Ovary (tissue), 10 donors: ENCODE data around the gene INSL3. TPM values are rescaled to one million over a fixed set of nuclear protein-coding genes. Genes with fewer than 3 reads are reported as not detected.

Experiments used
- DNase-seq, 5 donors: peaks; one replicate each; pipeline ENCODE4 v3.0.0-alpha.2; 2019 to 2020
- H3K27ac ChIP-seq, 2 donors: fragments of 200-600 bp; one replicate each; pipeline versions ENCODE4 v1.5.1 to v1.8.0; 2019 to 2022
- H3K27me3 ChIP-seq: fragments of 200-600 bp; one replicate; pipeline ENCODE4 v1.8.0; 2022
- H3K36me3 ChIP-seq: fragments of 200-600 bp; sonication (generic); one replicate; pipeline ENCODE4 v1.5.1; 2019
- H3K4me1 ChIP-seq: one replicate; pipeline ENCODE4 v1.8.1; 2013; ENCODE audit warnings: mild to moderate bottlenecking, moderate library complexity; ENCODE audit not compliant: insufficient read depth
- H3K4me3 ChIP-seq: fragments of 200-600 bp; sonication (generic); one replicate; pipeline ENCODE4 v1.5.1; 2017
- H3K9me3 ChIP-seq, 2 donors: fragments of 200-600 bp in 1 of 2; sonication (generic) in 1 of 2; one replicate each; pipeline versions ENCODE4 v1.5.1 to v1.8.1; 2013 to 2019; ENCODE audit warnings: mild to moderate bottlenecking in 1 of 2, moderate library complexity in 1 of 2
- CTCF ChIP-seq, 3 donors: fragments of 450-650 bp in 2 of 3; fragments of 200-600 bp in 1 of 3; IDR thresholded peaks; one replicate each; pipeline versions ENCODE4 v1.5.1 to v1.8.0; 2016 to 2022; ENCODE audit warnings: antibody characterized with exemption in 3 of 3, mild to moderate bottlenecking in 1 of 3
- EP300 ChIP-seq: sonication (generic); formaldehyde crosslinking; IDR thresholded peaks from one replicate; pipeline ENCODE4 v1.6.1; 2017; ENCODE audit warnings: antibody characterized with exemption
- POLR2A ChIP-seq: fragments of 450-650 bp; IDR thresholded peaks from one replicate; pipeline ENCODE4 v1.6.1; 2017; ENCODE audit warnings: antibody characterized with exemption, mild to moderate bottlenecking, moderate library complexity
- WGBS, 3 donors: extraction: QIAGEN DNeasy Blood & Tissue Kit in 1 of 3; methylation state at CpG; one replicate each; pipeline versions ENCODE4 v1.1.5 to v1.1.7; 2013 to 2017; 5-methylcytosine and 5-hydroxymethylcytosine counted together
- intact Hi-C, 4 donors: fragments of 100-400 bp; cut with DNase I; formaldehyde crosslinking; loops; one replicate each; pipeline versions ENCODE4 v1.11.0 to v1.15.1; 2022 to 2023
- long read RNA-seq, 3 donors: library from polyadenylated mRNA in 2 of 3; unstranded in 2 of 3; transcript quantifications; one replicate each; pipeline ENCODE4 v2.0.0 and lab custom pipeline, GENCODE V29; 2021 to 2026
- polyA plus RNA-seq, 2 donors: library from polyadenylated mRNA; stranded (reverse); fragments of 200-250 nt in 1 of 2; fragments of 350-450 nt in 1 of 2; fragmentation: Illumina TruSeq in 1 of 2; extraction: RNeasy Lipid Tissue Mini Kit (QIAGEN cat#74804) in 1 of 2; gene quantifications; one replicate each; pipeline ENCODE4 v1.2.3, GENCODE V29; 2013 to 2014
- total RNA-seq, 7 donors: library from RNA; depleted of rRNA in 2 of 7; stranded (reverse); fragments of >200 nt in 2 of 7; fragmentation: NEBNext Ultra II Directional in 3 of 7; extraction: Animal tissue kit (Norgen Biotek cat#: 25700) in 3 of 7; gene quantifications; one replicate each; pipeline versions ENCODE4 v1.1.0 to v1.2.4, GENCODE V29; 2016 to 2023
- donor health status: DM: no; HTN: no; CAD: no; lungs with moderate emphysema.
- donor health status: DM: no; HTN: no; CAD: no.
- donor health status: Bipolar disorder and iron deficiency.
- donor health status: DM: yes; HTN: yes; CAD: no.
- donor health status: DM: no; HTN: no; CAD: no.
- donor health status: DM: yes; HTN: yes; CAD: no.

The INSL3 gene
- 1 to 10 TPM in 4 of 7 donors, under 1 TPM in 2, not detected in 1; 0.38 to 4.9 (median 1.4) TPM for total RNA-seq
- 100 to 1,000 TPM; 103 to 121 TPM for polyA plus RNA-seq
- long read RNA-seq, donor 1 = 0 reads
- long read RNA-seq, donor 2, partial matches to known transcripts = 0 of 1 reads
- long read RNA-seq, donor 2, other reads (novel, unspliced or antisense) = 0 of 1 reads
- long read RNA-seq, donor 3, partial matches to known transcripts = 0 of 1 reads
- long read RNA-seq, donor 3, other reads (novel, unspliced or antisense) = 0 of 1 reads

GRCh38 chr19:17821190-17821589 lies at the start of gene INSL3:
Gene INSL3, minus strand, starts transcription at chr19:17821519. Its CDS starts 13 bp downstream, at chr19:17821506.
- intact Hi-C loops = no loop called here
- H3K4me1 ChIP-seq = peaks cover 7% of the 10 kb centered on the region
- no peak for TF ChIP-seq POLR2A
- no peak for TF ChIP-seq CTCF (IDR thresholded peaks at IDR 0.05)
- no peak for TF ChIP-seq EP300
- no peaks in the 10 kb centered on the region for H3K9me3 ChIP-seq
- WGBS, 3 donors = 81 to 86% (median 82%) methylated on average over 28 to 34 of the region's 34 CpGs
- H3K27ac ChIP-seq = no peak within 1 kb of the TSS
- no peaks in the 10 kb centered on the region for H3K27me3 ChIP-seq
- DNase-seq = peak in 1 of 5 donors; percentile 14
- H3K4me3 ChIP-seq = no peak within 1 kb of the TSS
- H3K36me3 ChIP-seq = no peaks in the 10 kb centered on the region

GRCh38 chr19:17869114-17869608 lies 47.8 kb upstream of the INSL3 start:
- no peak for DNase-seq
- TF ChIP-seq POLR2A (no peak), CTCF (IDR thresholded peaks at IDR 0.05) (no peak), EP300 (no peak)
- H3K36me3 ChIP-seq = no peaks in the 10 kb centered on the region
- no peak overlapping the region for H3K4me3 ChIP-seq
- H3K9me3 ChIP-seq = no peaks in the 10 kb centered on the region
- 30 to 37% (median 30%) methylated on average over 11 of the region's 11 CpGs for WGBS, 3 donors
- H3K27ac ChIP-seq = no peak overlapping the region
- intact Hi-C loops = loop anchor here in 2 of 4 donors (10.0 kb wide), 2 partner anchors 116 to 126 kb away; no protein-coding TSS in a partner anchor
- H3K27me3 ChIP-seq = peaks cover 6% of the 10 kb centered on the region
- H3K4me1 ChIP-seq = peaks cover 4% of the 10 kb centered on the region

GRCh38 chr19:17868669-17869068 lies 47.4 kb upstream of the INSL3 start:
- Histone ChIP-seq H3K36me3 (no peaks in the 10 kb centered on the region), H3K27me3 (peaks cover 4% of the 10 kb centered on the region), H3K27ac (no peak overlapping the region), H3K4me3 (no peak overlapping the region), H3K9me3 (no peaks in the 10 kb centered on the region), H3K4me1 (peaks cover under 1% of the 10 kb centered on the region)
- intact Hi-C loops = loop anchor here in 2 of 4 donors (10.0 kb wide), 2 partner anchors 116 to 126 kb away; no protein-coding TSS in a partner anchor
- DNase-seq = no peak
- TF ChIP-seq CTCF (IDR thresholded peaks at IDR 0.05) (no peak), POLR2A (no peak), EP300 (no peak)
- WGBS, 3 donors = 52 to 59% (median 52%) methylated on average over 6 of the region's 6 CpGs

- TF ChIP-seq EP300 (no peak), POLR2A (no peak), CTCF (IDR thresholded peaks at IDR 0.05) (no peak)
- 61 to 70% (median 67%) methylated on average over 11 of the region's 11 CpGs for WGBS, 3 donors
- intact Hi-C loops = loop anchor here in 2 of 4 donors (10.0 kb wide), 2 partner anchors 118 to 128 kb away; no protein-coding TSS in a partner anchor
- H3K4me3 ChIP-seq = no peak overlapping the region
- no peaks in the 10 kb centered on the region for H3K9me3 ChIP-seq
- H3K4me1 ChIP-seq = no peaks in the 10 kb centered on the region
- DNase-seq = no peak
- H3K27me3 ChIP-seq = no peaks in the 10 kb centered on the region
- no peaks in the 10 kb centered on the region for H3K36me3 ChIP-seq
- H3K27ac ChIP-seq = no peak overlapping the region
Observed at GRCh38 chr19:17866964-17867486, 45.7 kb upstream of the INSL3 start.
